ENCODE data around the gene CREB5. TPM values are rescaled to one million over a fixed set of nuclear protein-coding genes. Genes with fewer than 3 reads are reported as not detected.

Gene CREB5
- total RNA-seq, 5 donors from 2014 or later (not counting 1 experiment from before 2014, with no cell fraction given) = 0.03 to 0.58 (median 0.23) TPM

- Histone ChIP-seq H3K27ac (ENCODE audit: low read length) (no peak overlapping the region), H3K4me1 (ENCODE audit: control insufficient read depth in 1 of 2, extremely low read depth in 1 of 2, insufficient read depth in 2 of 2, low read length in 2 of 2) (no peaks in the 10 kb centered on the region), H3K4me3 (ENCODE audit: control insufficient read depth in 1 of 2, extremely low read depth in 1 of 2, low read length in 1 of 2) (no peak overlapping the region), H3K36me3 (ENCODE audit: control insufficient read depth in 2 of 2, extremely low read depth in 1 of 2, insufficient read depth in 1 of 2, low read length in 1 of 2) (no peaks in the 10 kb centered on the region), H3K9me3 (no peaks in the 10 kb centered on the region), H3K27me3 (replicated peaks in 1 of 2; ENCODE audit: control insufficient read depth in 2 of 2, extremely low read depth in 1 of 2, insufficient read depth in 2 of 2, low read length in 1 of 2) (peaks cover 0 to 2% of the 10 kb centered on the region in 2 experiments)
- Mint-ChIP-seq H3K27me3 (peaks cover 25 to 28% of the 10 kb centered on the region in 2 donors), H3K4me1 (no peaks in the 10 kb centered on the region), H3K36me3 (no peaks in the 10 kb centered on the region), H3K9me3 (no peaks in the 10 kb centered on the region), H3K4me3 (no peak overlapping the region), H3K27ac (no peak overlapping the region)
- no peak for DNase-seq
- CTCF ChIA-PET = interaction anchor here in 1 of 2 donors (0.5 kb wide), 1 partner anchor 1781 kb away, joined by 3 read pairs; no protein-coding TSS in a partner anchor
- POLR2A ChIA-PET = no interaction called here
- ATAC-seq (replicated peaks in 1 of 4) = no peak
- no CpG with 5 or more reads among the region's 4 CpGs for WGBS (ENCODE audit: insufficient coverage)
Observed at GRCh38 chr7:28435152-28435551, 22.8 kb downstream of the CREB5 start.

- WGBS (ENCODE audit: insufficient coverage) = no CpG with 5 or more reads among the region's 2 CpGs
- POLR2A ChIA-PET = no interaction called here
- Mint-ChIP-seq H3K4me1 (no peaks in the 10 kb centered on the region), H3K9me3 (no peaks in the 10 kb centered on the region), H3K27ac (no peak overlapping the region), H3K27me3 (peaks cover 24 to 28% of the 10 kb centered on the region in 2 donors), H3K4me3 (no peak overlapping the region), H3K36me3 (no peaks in the 10 kb centered on the region)
- ATAC-seq (replicated peaks in 1 of 4) (no peak), DNase-seq (no peak)
- Histone ChIP-seq H3K36me3 (ENCODE audit: control insufficient read depth in 2 of 2, extremely low read depth in 1 of 2, insufficient read depth in 1 of 2, low read length in 1 of 2) (no peaks in the 10 kb centered on the region), H3K27ac (ENCODE audit: low read length) (no peak overlapping the region), H3K4me1 (ENCODE audit: control insufficient read depth in 1 of 2, extremely low read depth in 1 of 2, insufficient read depth in 2 of 2, low read length in 2 of 2) (no peaks in the 10 kb centered on the region), H3K4me3 (ENCODE audit: control insufficient read depth in 1 of 2, extremely low read depth in 1 of 2, low read length in 1 of 2) (no peak overlapping the region), H3K27me3 (replicated peaks in 1 of 2; ENCODE audit: control insufficient read depth in 2 of 2, extremely low read depth in 1 of 2, insufficient read depth in 2 of 2, low read length in 1 of 2) (peaks cover 0 to 2% of the 10 kb centered on the region in 2 experiments), H3K9me3 (no peaks in the 10 kb centered on the region)
- CTCF ChIA-PET = interaction anchor here in 1 of 2 donors (0.5 kb wide), 1 partner anchor 51 kb away, joined by 3 read pairs; no protein-coding TSS in a partner anchor
Observed at GRCh38 chr7:28435732-28436378, 23.5 kb downstream of the CREB5 start.

- Mint-ChIP-seq H3K4me3 (no peak overlapping the region), H3K27ac (no peak overlapping the region), H3K4me1 (no peaks in the 10 kb centered on the region), H3K27me3 (peaks cover 20 to 45% of the 10 kb centered on the region in 2 donors), H3K36me3 (no peaks in the 10 kb centered on the region), H3K9me3 (no peaks in the 10 kb centered on the region)
- ChIA-PET CTCF (interaction anchor here in 1 of 2 donors (0.6 kb wide), 1 partner anchor 97 kb away, joined by 3 read pairs; no protein-coding TSS in a partner anchor), POLR2A (no interaction called here)
- H3K27me3 ChIP-seq (replicated peaks in 1 of 2; ENCODE audit: control insufficient read depth in 2 of 2, extremely low read depth in 1 of 2, insufficient read depth in 2 of 2, low read length in 1 of 2) = no peaks in the 10 kb centered on the region
- H3K36me3 ChIP-seq (ENCODE audit: control insufficient read depth in 2 of 2, extremely low read depth in 1 of 2, insufficient read depth in 1 of 2, low read length in 1 of 2) = no peaks in the 10 kb centered on the region
- no peak for ATAC-seq (replicated peaks in 1 of 4)
- 95% methylated on average over 3 of the region's 8 CpGs for WGBS (ENCODE audit: insufficient coverage)
- no peak overlapping the region for H3K27ac ChIP-seq (ENCODE audit: low read length)
- H3K4me3 ChIP-seq (ENCODE audit: control insufficient read depth in 1 of 2, extremely low read depth in 1 of 2, low read length in 1 of 2) = no peak overlapping the region
- H3K4me1 ChIP-seq (ENCODE audit: control insufficient read depth in 1 of 2, extremely low read depth in 1 of 2, insufficient read depth in 2 of 2, low read length in 2 of 2) = no peaks in the 10 kb centered on the region
- H3K9me3 ChIP-seq = no peaks in the 10 kb centered on the region
- no peak for DNase-seq
Observed at GRCh38 chr7:28440055-28440601, 27.8 kb downstream of the CREB5 start.

GRCh38 chr7:28442540-28443420 lies 30.5 kb downstream of the CREB5 start:
- WGBS (ENCODE audit: insufficient coverage) = no CpG with 5 or more reads among the region's 5 CpGs
- Histone ChIP-seq H3K4me3 (ENCODE audit: control insufficient read depth in 1 of 2, extremely low read depth in 1 of 2, low read length in 1 of 2) (no peak overlapping the region), H3K36me3 (ENCODE audit: control insufficient read depth in 2 of 2, extremely low read depth in 1 of 2, insufficient read depth in 1 of 2, low read length in 1 of 2) (no peaks in the 10 kb centered on the region), H3K4me1 (ENCODE audit: control insufficient read depth in 1 of 2, extremely low read depth in 1 of 2, insufficient read depth in 2 of 2, low read length in 2 of 2) (no peaks in the 10 kb centered on the region), H3K27me3 (replicated peaks in 1 of 2; ENCODE audit: control insufficient read depth in 2 of 2, extremely low read depth in 1 of 2, insufficient read depth in 2 of 2, low read length in 1 of 2) (no peaks in the 10 kb centered on the region), H3K9me3 (no peaks in the 10 kb centered on the region), H3K27ac (ENCODE audit: low read length) (no peak overlapping the region)
- Mint-ChIP-seq H3K27ac (no peak overlapping the region), H3K36me3 (no peaks in the 10 kb centered on the region), H3K4me1 (no peaks in the 10 kb centered on the region), H3K4me3 (no peak overlapping the region), H3K27me3 (peaks cover 12 to 35% of the 10 kb centered on the region in 2 donors), H3K9me3 (no peaks in the 10 kb centered on the region)
- DNase-seq (no peak), ATAC-seq (replicated peaks in 1 of 4) (no peak)
- ChIA-PET CTCF (interaction anchor here in 1 of 2 donors (0.9 kb wide), 1 partner anchor 479 kb away, joined by 3 read pairs; no protein-coding TSS in a partner anchor), POLR2A (no interaction called here)

- Histone ChIP-seq H3K4me1 (ENCODE audit: control insufficient read depth in 1 of 2, extremely low read depth in 1 of 2, insufficient read depth in 2 of 2, low read length in 2 of 2) (no peaks in the 10 kb centered on the region), H3K36me3 (ENCODE audit: control insufficient read depth in 2 of 2, extremely low read depth in 1 of 2, insufficient read depth in 1 of 2, low read length in 1 of 2) (no peaks in the 10 kb centered on the region), H3K27ac (ENCODE audit: low read length) (no peak overlapping the region), H3K9me3 (no peaks in the 10 kb centered on the region), H3K4me3 (ENCODE audit: control insufficient read depth in 1 of 2, extremely low read depth in 1 of 2, low read length in 1 of 2) (no peak overlapping the region), H3K27me3 (replicated peaks in 1 of 2; ENCODE audit: control insufficient read depth in 2 of 2, extremely low read depth in 1 of 2, insufficient read depth in 2 of 2, low read length in 1 of 2) (no peaks in the 10 kb centered on the region)
- H3K4me3 Mint-ChIP-seq = no peak overlapping the region
- ChIA-PET CTCF (no interaction called here), POLR2A (no interaction called here)
- no peak for ATAC-seq (replicated peaks in 1 of 4)
- 100% methylated on average over 1 of the region's 5 CpGs for WGBS (ENCODE audit: insufficient coverage)
- no peaks in the 10 kb centered on the region for H3K9me3 Mint-ChIP-seq
- H3K4me1 Mint-ChIP-seq = no peaks in the 10 kb centered on the region
- H3K27ac Mint-ChIP-seq = no peak overlapping the region
- H3K27me3 Mint-ChIP-seq = peaks cover 6 to 27% of the 10 kb centered on the region in 2 donors
- DNase-seq = no peak
- H3K36me3 Mint-ChIP-seq = no peaks in the 10 kb centered on the region
Observed at GRCh38 chr7:28446131-28446530, 33.8 kb downstream of the CREB5 start.

- H3K36me3 ChIP-seq (ENCODE audit: control insufficient read depth in 2 of 2, extremely low read depth in 1 of 2, insufficient read depth in 1 of 2, low read length in 1 of 2) = no peaks in the 10 kb centered on the region
- no peaks in the 10 kb centered on the region for H3K4me1 Mint-ChIP-seq
- H3K4me1 ChIP-seq (ENCODE audit: control insufficient read depth in 1 of 2, extremely low read depth in 1 of 2, insufficient read depth in 2 of 2, low read length in 2 of 2) = no peaks in the 10 kb centered on the region
- H3K4me3 Mint-ChIP-seq = no peak overlapping the region
- POLR2A ChIA-PET = no interaction called here
- peaks cover 6 to 27% of the 10 kb centered on the region in 2 donors for H3K27me3 Mint-ChIP-seq
- H3K4me3 ChIP-seq (ENCODE audit: control insufficient read depth in 1 of 2, extremely low read depth in 1 of 2, low read length in 1 of 2) = no peak overlapping the region
- 83% methylated on average over 1 of the region's 5 CpGs for WGBS (ENCODE audit: insufficient coverage)
- no peak overlapping the region for H3K27ac ChIP-seq (ENCODE audit: low read length)
- DNase-seq (no peak), ATAC-seq (replicated peaks in 1 of 4) (no peak)
- H3K27me3 ChIP-seq (replicated peaks in 1 of 2; ENCODE audit: control insufficient read depth in 2 of 2, extremely low read depth in 1 of 2, insufficient read depth in 2 of 2, low read length in 1 of 2) = no peaks in the 10 kb centered on the region
- CTCF ChIA-PET = interaction anchor here in 1 of 2 donors (0.6 kb wide), 1 partner anchor 14 kb away, joined by 3 read pairs; no protein-coding TSS in a partner anchor
- H3K27ac Mint-ChIP-seq = no peak overlapping the region
- no peaks in the 10 kb centered on the region for H3K9me3 ChIP-seq
- no peaks in the 10 kb centered on the region for H3K36me3 Mint-ChIP-seq
- no peaks in the 10 kb centered on the region for H3K9me3 Mint-ChIP-seq
Observed at GRCh38 chr7:28447071-28447470, 34.8 kb downstream of the CREB5 start.

All from T-cell (primary cell).